ENCODE measurements around the gene PMEPA1. TPM values are rescaled to one million over a fixed set of nuclear protein-coding genes. Genes with fewer than 3 reads are reported as not detected.
A peak's percentile ranks its signal among the peaks of the same experiment; 100 is the strongest.

PMEPA1 gene
- total RNA-seq, 1 experiment from 2014 or later = 47.7 TPM

GRCh38 chr20:57736738-57737347, 27.0 kb upstream of the PMEPA1 start:
- no peak for DNase-seq (ENCODE audit: low spot score)

GRCh38 chr20:57735831-57736737, 26.3 kb upstream of the PMEPA1 start:
- no peak for DNase-seq (ENCODE audit: low spot score)

- DNase-seq (ENCODE audit: low spot score) = no peak
These were observed 24.9 kb upstream of the PMEPA1 start for GRCh38 chr20:57734754-57735153.

- DNase-seq (ENCODE audit: low spot score) = no peak
These were observed 22.4 kb upstream of the PMEPA1 start for GRCh38 chr20:57732226-57732625.

- DNase-seq (ENCODE audit: low spot score) = no peak
These were observed 18.9 kb upstream of the PMEPA1 start for GRCh38 chr20:57728762-57729161.

- no peak for DNase-seq (ENCODE audit: low spot score)
These were observed 18.0 kb upstream of the PMEPA1 start for GRCh38 chr20:57727863-57728262.

GRCh38 chr20:57725636-57726035, 15.8 kb upstream of the PMEPA1 start:
- no peak for DNase-seq (ENCODE audit: low spot score)

- DNase-seq (ENCODE audit: low spot score) = no peak
These were observed 15.0 kb upstream of the PMEPA1 start for GRCh38 chr20:57724610-57725405.

- DNase-seq (ENCODE audit: low spot score) = no peak
These were observed 14.0 kb upstream of the PMEPA1 start for GRCh38 chr20:57723816-57724215.

GRCh38 chr20:57719951-57720350, 10.1 kb upstream of the PMEPA1 start:
- DNase-seq (ENCODE audit: low spot score) = no peak

- peak; percentile 99 for DNase-seq (ENCODE audit: low spot score)
These were observed 8.7 kb upstream of the PMEPA1 start for GRCh38 chr20:57718490-57719009.

- peak; percentile 45 for DNase-seq (ENCODE audit: low spot score)
These were observed 8.0 kb upstream of the PMEPA1 start for GRCh38 chr20:57717797-57718196.

- DNase-seq (ENCODE audit: low spot score) = no peak
These were observed 7.1 kb upstream of the PMEPA1 start for GRCh38 chr20:57716901-57717300.

GRCh38 chr20:57716202-57716601, 6.4 kb upstream of the PMEPA1 start:
- DNase-seq (ENCODE audit: low spot score) = no peak

- no peak for DNase-seq (ENCODE audit: low spot score)
These were observed 5.6 kb upstream of the PMEPA1 start for GRCh38 chr20:57715268-57715904.

GRCh38 chr20:57714409-57715267, 4.8 kb upstream of the PMEPA1 start:
- DNase-seq (ENCODE audit: low spot score) = no peak

- DNase-seq (ENCODE audit: low spot score) = no peak
These were observed 4.1 kb upstream of the PMEPA1 start for GRCh38 chr20:57713951-57714350.

GRCh38 chr20:57713505-57713903, 3.7 kb upstream of the PMEPA1 start:
- DNase-seq (ENCODE audit: low spot score) = no peak

GRCh38 chr20:57712851-57713504, 3.2 kb upstream of the PMEPA1 start:
- DNase-seq (ENCODE audit: low spot score) = no peak

- no peak for DNase-seq (ENCODE audit: low spot score)
These were observed 2.5 kb upstream of the PMEPA1 start for GRCh38 chr20:57712341-57712740.

Data from HT-29 (cell line).